ENCODE results near the gene PTPN20.

The PTPN20 gene

GRCh38 chr10:46992803-46993561 is 81.8 kb downstream of the PTPN20 start:
- TF ChIP-seq POLR2AphosphoS5 (IDR thresholded peaks at IDR 0.05; ENCODE audit: low read depth) (no peak), REST (IDR thresholded peaks at IDR 0.05; ENCODE audit: insufficient replicate concordance, low read depth) (no peak), SPI1 (IDR thresholded peaks at IDR 0.05; ENCODE audit: borderline replicate concordance, low read depth) (no peak), GABPA (IDR thresholded peaks at IDR 0.05; ENCODE audit: low read depth) (no peak), CTCF (IDR thresholded peaks at IDR 0.05; ENCODE audit: insufficient read depth, low read length) (peak; percentile 38)
- DNase-seq (ENCODE audit: low read depth in 1 of 2, low spot score in 1 of 2) = peak in 1 of 2 experiments; percentile 16
- H3K4me3 ChIP-seq (replicated peaks; ENCODE audit: insufficient read depth, low read length) = no peak overlapping the region
- H3K27ac ChIP-seq (replicated peaks) = no peak overlapping the region
- H3K27me3 ChIP-seq (ENCODE audit: insufficient read depth, poor library complexity, severe bottlenecking) = peaks cover 2% of the 10 kb centered on the region

DNA sequence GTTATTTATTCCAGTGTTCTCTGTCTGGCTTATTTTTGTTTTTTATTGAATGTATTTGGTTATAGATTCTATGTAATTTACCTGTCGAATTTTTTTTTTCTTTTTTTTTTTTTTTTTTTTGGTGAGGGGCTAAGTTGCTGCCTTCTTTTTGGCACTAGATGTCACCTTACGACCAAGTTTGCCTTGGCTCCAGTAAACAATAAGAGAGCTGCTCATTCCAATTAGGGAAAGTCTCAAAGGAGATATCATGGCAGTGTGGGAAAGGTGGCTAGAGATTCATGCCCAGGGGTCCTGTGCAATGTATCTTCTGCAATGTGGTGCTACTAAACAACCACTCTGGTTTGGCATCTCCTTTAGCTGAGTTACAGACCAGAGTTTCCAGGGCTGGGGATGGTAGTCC is 84.0 kb downstream of the PTPN20 start:
- TF ChIP-seq POLR2AphosphoS5 (IDR thresholded peaks at IDR 0.05; ENCODE audit: low read depth) (no peak), REST (IDR thresholded peaks at IDR 0.05; ENCODE audit: insufficient replicate concordance, low read depth) (no peak), SPI1 (IDR thresholded peaks at IDR 0.05; ENCODE audit: borderline replicate concordance, low read depth) (no peak), CTCF (IDR thresholded peaks at IDR 0.05; ENCODE audit: insufficient read depth, low read length) (no peak), GABPA (IDR thresholded peaks at IDR 0.05; ENCODE audit: low read depth) (no peak)
- no peak overlapping the region for H3K27ac ChIP-seq (replicated peaks)
- DNase-seq (ENCODE audit: low read depth in 1 of 2, low spot score in 1 of 2) = no peak

GRCh38 chr10:46998192-46998591 is 87.0 kb downstream of the PTPN20 start:
- TF ChIP-seq REST (IDR thresholded peaks at IDR 0.05; ENCODE audit: insufficient replicate concordance, low read depth) = no peak
- no peak for TF ChIP-seq CTCF (IDR thresholded peaks at IDR 0.05; ENCODE audit: insufficient read depth, low read length)
- TF ChIP-seq GABPA (IDR thresholded peaks at IDR 0.05; ENCODE audit: low read depth) = no peak
- no peak for TF ChIP-seq SPI1 (IDR thresholded peaks at IDR 0.05; ENCODE audit: borderline replicate concordance, low read depth)
- TF ChIP-seq POLR2AphosphoS5 (IDR thresholded peaks at IDR 0.05; ENCODE audit: low read depth) = no peak
- DNase-seq (ENCODE audit: low read depth in 1 of 2, low spot score in 1 of 2) = no peak
- no peak overlapping the region for H3K4me3 ChIP-seq (replicated peaks; ENCODE audit: insufficient read depth, low read length)

More for the DNA sequence above, 84.0 kb downstream of the PTPN20 start:
- H3K4me3 ChIP-seq (replicated peaks; ENCODE audit: insufficient read depth, low read length) = no peak overlapping the region
- peaks cover 2% of the 10 kb centered on the region for H3K27me3 ChIP-seq (ENCODE audit: insufficient read depth, poor library complexity, severe bottlenecking)

More at GRCh38 chr10:46998192-46998591, 87.0 kb downstream of the PTPN20 start:
- Histone ChIP-seq H3K27me3 (ENCODE audit: insufficient read depth, poor library complexity, severe bottlenecking) (peaks cover 2% of the 10 kb centered on the region), H3K27ac (replicated peaks) (no peak overlapping the region)

Data from HL-60 (cell line).